ENCODE data around the gene ATP10A.

ATP10A gene

GRCh38 chr15:25721605-25721955 lies 141.5 kb downstream of the ATP10A start:
- Histone ChIP-seq H3K9ac (ENCODE audit: low read length) (no peak overlapping the region), H3K9me2 (ENCODE audit: low read depth, low read length) (no peaks in the 10 kb centered on the region), H4K20me1 (ENCODE audit: insufficient read depth, low read length) (no peaks in the 10 kb centered on the region), H3F3A (ENCODE audit: insufficient read depth, low read length) (no peaks in the 10 kb centered on the region), H2AFZ (ENCODE audit: low read length) (no peak overlapping the region), H3K27ac (ENCODE audit: low read depth, low read length, poor library complexity, severe bottlenecking) (no peak overlapping the region), H3K4me1 (ENCODE audit: insufficient read depth, low read length, severe bottlenecking) (no peaks in the 10 kb centered on the region), H3K9me3 (ENCODE audit: low read length) (no peaks in the 10 kb centered on the region), H3K79me2 (ENCODE audit: insufficient read depth, low read length) (no peaks in the 10 kb centered on the region), H3K27me3 (ENCODE audit: insufficient read depth, low read length) (no peaks in the 10 kb centered on the region), H3K36me3 (ENCODE audit: insufficient read depth, low read length) (no peaks in the 10 kb centered on the region), H3K4me3 (ENCODE audit: low read depth, low read length, poor library complexity, severe bottlenecking) (no peak overlapping the region), H3K4me2 (ENCODE audit: low read length) (no peak overlapping the region)
- no peak for TF ChIP-seq EZH2 (IDR thresholded peaks at IDR 0.05; ENCODE audit: borderline replicate concordance, low read length)
- no peak for TF ChIP-seq CTCF (IDR thresholded peaks at IDR 0.05; ENCODE audit: low read length)

GRCh38 chr15:25719101-25719985 lies 143.8 kb downstream of the ATP10A start:
- no peaks in the 10 kb centered on the region for H3K9me2 ChIP-seq (ENCODE audit: low read depth, low read length)
- H3K9me3 ChIP-seq (ENCODE audit: low read length) = no peaks in the 10 kb centered on the region
- no peaks in the 10 kb centered on the region for H3K79me2 ChIP-seq (ENCODE audit: insufficient read depth, low read length)

GRCh38 chr15:25718597-25718996 lies 144.5 kb downstream of the ATP10A start:
- H3K79me2 ChIP-seq (ENCODE audit: insufficient read depth, low read length) = no peaks in the 10 kb centered on the region

More at GRCh38 chr15:25719101-25719985, 143.8 kb downstream of the ATP10A start:
- H3K27ac ChIP-seq (ENCODE audit: low read depth, low read length, poor library complexity, severe bottlenecking) = no peak overlapping the region
- no peaks in the 10 kb centered on the region for H3K27me3 ChIP-seq (ENCODE audit: insufficient read depth, low read length)
- H3F3A ChIP-seq (ENCODE audit: insufficient read depth, low read length) = no peaks in the 10 kb centered on the region
- no peak overlapping the region for H3K4me2 ChIP-seq (ENCODE audit: low read length)
- TF ChIP-seq EZH2 (IDR thresholded peaks at IDR 0.05; ENCODE audit: borderline replicate concordance, low read length) (no peak), CTCF (IDR thresholded peaks at IDR 0.05; ENCODE audit: low read length) (no peak)
- H2AFZ ChIP-seq (ENCODE audit: low read length) = no peak overlapping the region
- no peaks in the 10 kb centered on the region for H4K20me1 ChIP-seq (ENCODE audit: insufficient read depth, low read length)
- H3K4me1 ChIP-seq (ENCODE audit: insufficient read depth, low read length, severe bottlenecking) = no peaks in the 10 kb centered on the region
- H3K4me3 ChIP-seq (ENCODE audit: low read depth, low read length, poor library complexity, severe bottlenecking) = no peak overlapping the region
- H3K36me3 ChIP-seq (ENCODE audit: insufficient read depth, low read length) = no peaks in the 10 kb centered on the region
- no peak overlapping the region for H3K9ac ChIP-seq (ENCODE audit: low read length)

More at GRCh38 chr15:25718597-25718996, 144.5 kb downstream of the ATP10A start:
- Histone ChIP-seq H3K27ac (ENCODE audit: low read depth, low read length, poor library complexity, severe bottlenecking) (no peak overlapping the region), H3K4me2 (ENCODE audit: low read length) (no peak overlapping the region), H3F3A (ENCODE audit: insufficient read depth, low read length) (no peaks in the 10 kb centered on the region), H3K9me3 (ENCODE audit: low read length) (no peaks in the 10 kb centered on the region), H3K9ac (ENCODE audit: low read length) (no peak overlapping the region), H2AFZ (ENCODE audit: low read length) (no peak overlapping the region), H3K4me1 (ENCODE audit: insufficient read depth, low read length, severe bottlenecking) (no peaks in the 10 kb centered on the region), H3K4me3 (ENCODE audit: low read depth, low read length, poor library complexity, severe bottlenecking) (no peak overlapping the region), H4K20me1 (ENCODE audit: insufficient read depth, low read length) (no peaks in the 10 kb centered on the region), H3K9me2 (ENCODE audit: low read depth, low read length) (no peaks in the 10 kb centered on the region), H3K27me3 (ENCODE audit: insufficient read depth, low read length) (no peaks in the 10 kb centered on the region), H3K36me3 (ENCODE audit: insufficient read depth, low read length) (no peaks in the 10 kb centered on the region)
- TF ChIP-seq CTCF (IDR thresholded peaks at IDR 0.05; ENCODE audit: low read length) = no peak
- TF ChIP-seq EZH2 (IDR thresholded peaks at IDR 0.05; ENCODE audit: borderline replicate concordance, low read length) = no peak
